H1 (cell line): Measurements from ENCODE around the gene MSL3B.

Source experiments
- CTCF ChIA-PET: fragments of 300-600 bp; sonication (Branson Sonifier 250); formaldehyde crosslinking; loops from one replicate; lab custom pipeline; 2021; ENCODE audit not compliant: partially characterized antibody; lab: Charles Lee
- POLR2A ChIA-PET: fragments of 300-600 bp; sonication (Branson Sonifier 250); formaldehyde crosslinking; loops from one replicate; lab custom pipeline; 2021; ENCODE audit warnings: inconsistent platforms; ENCODE audit not compliant: partially characterized antibody; lab: Charles Lee
- DNase-seq, 2 experiments: peaks; one replicate each; pipeline versions ENCODE4 v3.0.0 to v3.0.0-alpha.2; 2010 to 2022; ENCODE audit warnings: low spot score in 2 of 2, low read depth in 1 of 2, mixed read lengths in 1 of 2
- FAIRE-seq: peaks from 2 replicates; lab custom pipeline; 2011; peaks lifted over from hg19 to GRCh38; lab: Jason Lieb, UNC
- H2AFZ ChIP-seq: 2 replicates; pipeline ENCODE4 v1.8.1; 2012; ENCODE audit warnings: low read length, inconsistent platforms
- H2AK5ac ChIP-seq: 2 replicates; pipeline ENCODE4 v1.6.1; 2013; ENCODE audit warnings: low read depth, low read length
- H2BK120ac ChIP-seq: replicated peaks from 2 replicates; pipeline ENCODE3; 2013; ENCODE audit warnings: low read depth, low read length, inconsistent platforms
- H2BK12ac ChIP-seq: 2 replicates; pipeline ENCODE4 v1.6.1; 2013; ENCODE audit warnings: low read depth, low read length
- H2BK15ac ChIP-seq: 2 replicates; pipeline ENCODE4 v1.6.1; 2013; ENCODE audit warnings: low read length
- H2BK20ac ChIP-seq: 2 replicates; pipeline ENCODE4 v1.6.1; 2013; ENCODE audit warnings: low read length
- H2BK5ac ChIP-seq: 2 replicates; pipeline ENCODE4 v1.6.1; 2013; ENCODE audit warnings: low read depth, low read length
- H3K14ac ChIP-seq: 2 replicates; pipeline ENCODE4 v1.6.1; 2013; ENCODE audit warnings: inconsistent platforms; ENCODE audit not compliant: insufficient read length
- H3K18ac ChIP-seq: 2 replicates; pipeline ENCODE4 v1.6.1; 2013; ENCODE audit warnings: low read length; ENCODE audit errors: extremely low read depth
- H3K23ac ChIP-seq: 2 replicates; pipeline ENCODE4 v1.6.1; 2013; ENCODE audit warnings: inconsistent platforms; ENCODE audit not compliant: insufficient read length
- H3K23me2 ChIP-seq: 2 replicates; pipeline ENCODE4 v1.6.1; 2013; ENCODE audit warnings: low read depth, low read length
- H3K27ac ChIP-seq: 2 replicates; pipeline ENCODE4 v1.6.1; 2011; ENCODE audit warnings: low read depth, low read length, inconsistent platforms
- H3K27me3 ChIP-seq, 4 experiments: replicated peaks in 1 of 4; 1 replicate in 1 of 4; 2 replicates in 3 of 4; pipeline versions ENCODE4 v1.6.1 to v1.8.1; 2011 to 2013; ENCODE audit warnings: low read length in 3 of 4, mild to moderate bottlenecking in 3 of 4, inconsistent platforms in 2 of 4, mixed read lengths in 2 of 4, moderate library complexity in 1 of 4; ENCODE audit not compliant: control insufficient read depth in 3 of 4, insufficient read depth in 3 of 4; ENCODE audit errors: extremely low read depth in 1 of 4
- H3K36me3 ChIP-seq, 4 experiments: 2 replicates each; pipeline versions ENCODE4 v1.6.1 to v1.8.1; 2011 to 2013; ENCODE audit warnings: mild to moderate bottlenecking in 4 of 4, low read length in 3 of 4, moderate library complexity in 2 of 4, control low read depth in 1 of 4, inconsistent platforms in 1 of 4; ENCODE audit not compliant: insufficient read depth in 4 of 4, control insufficient read depth in 2 of 4
- H3K4ac ChIP-seq: replicated peaks from 2 replicates; pipeline ENCODE3; 2013; ENCODE audit warnings: low read length, low read depth, mixed read lengths, inconsistent platforms; ENCODE audit not compliant: insufficient read length
- H3K4me1 ChIP-seq, 4 experiments: replicated peaks in 1 of 4; 1 replicate in 1 of 4; 2 replicates in 3 of 4; pipeline versions ENCODE4 v1.6.1 to v1.8.1; 2011 to 2013; ENCODE audit warnings: low read length in 3 of 4, inconsistent platforms in 2 of 4, mixed read lengths in 1 of 4; ENCODE audit not compliant: insufficient read depth in 4 of 4, control insufficient read depth in 3 of 4
- H3K4me2 ChIP-seq, 2 experiments: 2 replicates each; pipeline versions ENCODE4 v1.6.1 to v1.8.1; 2011 to 2013; ENCODE audit warnings: low read depth in 2 of 2, low read length in 2 of 2, control low read depth in 1 of 2, inconsistent platforms in 1 of 2, mild to moderate bottlenecking in 1 of 2; ENCODE audit not compliant: insufficient read depth in 1 of 2
- H3K4me3 ChIP-seq, 4 experiments: fragments of 200-600, 300-600 bp in 1 of 4; sonication (generic), shearing (Covaris generic), sonication (Bioruptor Twin) in 1 of 4; 2 replicates each; pipeline versions ENCODE4 v1.5.1 to v1.8.1; 2011 to 2016; ENCODE audit warnings: low read length in 4 of 4, low read depth in 3 of 4, control low read depth in 2 of 4, inconsistent platforms in 2 of 4, mild to moderate bottlenecking in 2 of 4, mixed read lengths in 1 of 4, moderate library complexity in 1 of 4; ENCODE audit not compliant: insufficient read depth in 2 of 4; ENCODE audit errors: extremely low read depth in 1 of 4
- H3K56ac ChIP-seq: replicated peaks from 2 replicates; pipeline ENCODE3; 2013; ENCODE audit warnings: low read depth, mild to moderate bottlenecking, mixed read lengths, low read length, inconsistent platforms; ENCODE audit not compliant: insufficient read length
- H3K79me1 ChIP-seq: 2 replicates; pipeline ENCODE4 v1.6.1; 2013; ENCODE audit warnings: low read depth, low read length, control low read depth
- H3K79me2 ChIP-seq, 2 experiments: 2 replicates each; pipeline versions ENCODE4 v1.6.1 to v1.8.1; 2012 to 2013; ENCODE audit warnings: low read length in 2 of 2, mild to moderate bottlenecking in 2 of 2, inconsistent platforms in 1 of 2; ENCODE audit not compliant: insufficient read depth in 2 of 2, control insufficient read depth in 1 of 2
- H3K9ac ChIP-seq, 4 experiments: replicated peaks in 1 of 4; 1 replicate in 1 of 4; 2 replicates in 3 of 4; pipeline versions ENCODE4 v1.6.1 to v1.8.1; 2011 to 2013; ENCODE audit warnings: low read depth in 3 of 4, low read length in 3 of 4, control low read depth in 2 of 4, mild to moderate bottlenecking in 2 of 4, moderate library complexity in 2 of 4, inconsistent platforms in 1 of 4; ENCODE audit errors: extremely low read depth in 1 of 4
- H3K9me3 ChIP-seq, 2 experiments: 2 replicates each; pipeline versions ENCODE4 v1.6.1 to v1.8.1; 2012 to 2013; ENCODE audit warnings: mild to moderate bottlenecking in 2 of 2, moderate library complexity in 2 of 2, control low read depth in 1 of 2, inconsistent platforms in 1 of 2, low read depth in 1 of 2, low read length in 1 of 2, mixed read lengths in 1 of 2; ENCODE audit not compliant: insufficient read depth in 2 of 2
- H4K20me1 ChIP-seq, 2 experiments: replicated peaks in 1 of 2; 2 replicates each; pipeline versions ENCODE3 to v1.8.1; 2011 to 2013; ENCODE audit warnings: inconsistent platforms in 2 of 2, low read length in 2 of 2, mild to moderate bottlenecking in 1 of 2; ENCODE audit not compliant: insufficient read depth in 2 of 2, control insufficient read depth in 1 of 2
- H4K5ac ChIP-seq: 2 replicates; pipeline ENCODE4 v1.6.1; 2013; ENCODE audit warnings: low read length, low read depth, mixed read lengths, inconsistent platforms; ENCODE audit not compliant: insufficient read length
- H4K8ac ChIP-seq: 2 replicates; pipeline ENCODE4 v1.8.0; 2013; ENCODE audit warnings: mild to moderate bottlenecking, moderate library complexity, low read length, inconsistent platforms; ENCODE audit not compliant: insufficient read depth; ENCODE audit errors: extremely low read depth
- H4K91ac ChIP-seq: replicated peaks from 2 replicates; pipeline ENCODE3; 2013; ENCODE audit warnings: low read length, mixed read lengths, inconsistent platforms; ENCODE audit not compliant: insufficient read length
- EP300 ChIP-seq, 2 experiments: IDR thresholded peaks; 1 replicate in 1 of 2; 2 replicates in 1 of 2; pipeline ENCODE4 v1.6.1; 2011 to 2012; ENCODE audit warnings: low read depth in 2 of 2, low read length in 2 of 2, mild to moderate bottlenecking in 2 of 2, borderline replicate concordance in 1 of 2, inconsistent platforms in 1 of 2, moderate library complexity in 1 of 2
- GTF2F1 ChIP-seq: IDR thresholded peaks from 2 replicates; pipeline ENCODE4 v1.6.1; 2012; ENCODE audit warnings: low read depth, low read length, improper control_type of control experiment, borderline replicate concordance
- HDAC2 ChIP-seq, 2 experiments: fragments of 300-600 bp in 1 of 2; sonication (generic) in 1 of 2; IDR thresholded peaks; 2 replicates each; pipeline ENCODE4 v1.6.1; 2011 to 2012; ENCODE audit warnings: low read depth in 2 of 2, low read length in 2 of 2, mild to moderate bottlenecking in 2 of 2, moderate library complexity in 2 of 2, borderline replicate concordance in 1 of 2, inconsistent platforms in 1 of 2
- WGBS, 2 experiments: shearing (Covaris generic) in 1 of 2; methylation state at CpG; one replicate each; pipeline versions ENCODE4 v1.1.6 to v1.1.7; 2013 to 2015; ENCODE audit warnings: low lambda C conversion rate in 2 of 2, mixed read lengths in 2 of 2, inconsistent platforms in 1 of 2, low coverage in 1 of 2, missing lambda C conversion rate in 1 of 2; ENCODE audit not compliant: insufficient replicate concordance in 2 of 2, insufficient coverage in 1 of 2, insufficient read length in 1 of 2; ENCODE audit errors: extremely low coverage in 1 of 2, missing lambda C conversion rate in 1 of 2; 5-methylcytosine and 5-hydroxymethylcytosine counted together

MSL3B gene

DNA sequence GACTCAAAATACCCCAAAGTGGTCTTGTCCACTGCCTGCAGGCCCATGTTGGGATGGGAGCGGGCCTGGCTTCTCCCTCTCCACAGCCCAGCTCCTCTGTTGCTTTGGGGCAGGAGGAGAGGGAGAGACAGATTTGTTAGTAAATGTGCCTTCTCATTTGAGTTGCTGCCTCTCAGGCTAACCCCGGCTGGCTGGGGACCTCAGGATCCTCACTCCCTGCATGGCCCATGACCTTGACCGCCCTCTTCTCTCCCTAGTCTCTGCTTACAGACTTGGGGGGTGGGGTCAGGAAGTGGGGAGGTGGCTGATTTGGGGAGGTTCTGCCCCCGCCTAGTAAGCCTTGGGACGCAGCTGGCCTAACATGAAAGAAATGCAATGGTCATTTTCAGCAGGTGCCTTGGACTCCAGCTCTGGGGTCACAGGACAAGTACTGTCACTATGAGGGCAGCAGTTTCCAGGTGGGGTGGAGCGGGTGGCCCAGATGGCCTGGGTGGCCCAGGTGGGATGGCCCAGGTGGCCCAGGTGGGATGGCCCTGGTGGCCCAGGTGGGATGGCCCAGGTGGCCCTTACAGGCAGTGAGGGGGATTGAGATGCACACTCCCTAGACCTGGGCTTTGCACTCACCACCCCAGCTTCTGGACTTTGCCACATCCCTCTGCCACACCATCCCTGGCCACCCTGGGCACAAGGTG lies 37.9 kb downstream of the MSL3B start:
- no peak overlapping the region for H2BK15ac ChIP-seq
- no peak overlapping the region for H2BK5ac ChIP-seq
- no peaks in the 10 kb centered on the region for H3K23me2 ChIP-seq
- no peak for FAIRE-seq
- no peak for DNase-seq
- no peak overlapping the region for H3K4ac ChIP-seq
- H2AK5ac ChIP-seq: no peak overlapping the region
- no peaks in the 10 kb centered on the region for H3K27me3 ChIP-seq
- H2AFZ ChIP-seq: no peak overlapping the region
- no peak overlapping the region for H3K14ac ChIP-seq
- H3K9me3 ChIP-seq: no peaks in the 10 kb centered on the region
- H3K23ac ChIP-seq: no peak overlapping the region
- H3K18ac ChIP-seq: no peak overlapping the region
- no peak for TF ChIP-seq EP300 (IDR thresholded peaks at IDR 0.05; ENCODE audit: borderline replicate concordance in 1 of 2, low read depth in 2 of 2, low read length in 2 of 2)
- no peak for TF ChIP-seq HDAC2 (IDR thresholded peaks at IDR 0.05; ENCODE audit: borderline replicate concordance in 1 of 2, low read depth in 2 of 2, low read length in 2 of 2)
- no peak for TF ChIP-seq GTF2F1
- H2BK12ac ChIP-seq: no peak overlapping the region
- H3K9ac ChIP-seq: no peak overlapping the region
- H2BK20ac ChIP-seq: no peak overlapping the region
- H3K79me2 ChIP-seq: peaks cover 0 to 1% of the 10 kb centered on the region in 2 experiments; a peak in 1 of 4 replicates
- no peak overlapping the region for H3K56ac ChIP-seq
- WGBS, 2 experiments: 90% methylated on average over 4 of the region's 6 CpGs; no CpG with 5 or more reads in 1 of the 2 experiments
- no peak overlapping the region; the same call in 1 of the 2 replicates for H4K8ac ChIP-seq
- ChIA-PET POLR2A (no interaction called here), CTCF (interaction anchor here (5.3 kb wide), 1 partner anchor 381 kb away, joined by 35 read pairs; no protein-coding TSS in a partner anchor)
- peaks cover 0 to 1% of the 10 kb centered on the region in 2 experiments for H4K20me1 ChIP-seq
- H4K91ac ChIP-seq: no peak overlapping the region
- H2BK120ac ChIP-seq: no peak overlapping the region
- H4K5ac ChIP-seq: no peak overlapping the region
- H3K36me3 ChIP-seq: peaks cover 0 to 9% (median under 1%) of the 10 kb centered on the region in 4 experiments; a peak in 4 of 8 replicates
- no peaks in the 10 kb centered on the region for H3K79me1 ChIP-seq
- H3K4me1 ChIP-seq: no peaks in the 10 kb centered on the region
- H3K4me2 ChIP-seq: no peak overlapping the region
- H3K27ac ChIP-seq: no peak overlapping the region
- no peak overlapping the region for H3K4me3 ChIP-seq
